D721Med (cell line): Measurements from ENCODE around the gene ALOX12B.

Experiments
- DNase-seq: peaks from one replicate; pipeline ENCODE4 v3.0.0; 2011; ENCODE audit warnings: low spot score; ENCODE audit not compliant: insufficient read length
- FAIRE-seq: peaks from 2 replicates; lab custom pipeline; 2011; peaks lifted over from hg19 to GRCh38; lab: Jason Lieb, UNC
- CTCF ChIP-seq: IDR thresholded peaks from 2 replicates; pipeline ENCODE4 v1.5.1; 2012; ENCODE audit warnings: mild to moderate bottlenecking, control low read depth; ENCODE audit not compliant: insufficient read depth; ENCODE audit errors: missing control alignments

The ALOX12B gene

DNA sequence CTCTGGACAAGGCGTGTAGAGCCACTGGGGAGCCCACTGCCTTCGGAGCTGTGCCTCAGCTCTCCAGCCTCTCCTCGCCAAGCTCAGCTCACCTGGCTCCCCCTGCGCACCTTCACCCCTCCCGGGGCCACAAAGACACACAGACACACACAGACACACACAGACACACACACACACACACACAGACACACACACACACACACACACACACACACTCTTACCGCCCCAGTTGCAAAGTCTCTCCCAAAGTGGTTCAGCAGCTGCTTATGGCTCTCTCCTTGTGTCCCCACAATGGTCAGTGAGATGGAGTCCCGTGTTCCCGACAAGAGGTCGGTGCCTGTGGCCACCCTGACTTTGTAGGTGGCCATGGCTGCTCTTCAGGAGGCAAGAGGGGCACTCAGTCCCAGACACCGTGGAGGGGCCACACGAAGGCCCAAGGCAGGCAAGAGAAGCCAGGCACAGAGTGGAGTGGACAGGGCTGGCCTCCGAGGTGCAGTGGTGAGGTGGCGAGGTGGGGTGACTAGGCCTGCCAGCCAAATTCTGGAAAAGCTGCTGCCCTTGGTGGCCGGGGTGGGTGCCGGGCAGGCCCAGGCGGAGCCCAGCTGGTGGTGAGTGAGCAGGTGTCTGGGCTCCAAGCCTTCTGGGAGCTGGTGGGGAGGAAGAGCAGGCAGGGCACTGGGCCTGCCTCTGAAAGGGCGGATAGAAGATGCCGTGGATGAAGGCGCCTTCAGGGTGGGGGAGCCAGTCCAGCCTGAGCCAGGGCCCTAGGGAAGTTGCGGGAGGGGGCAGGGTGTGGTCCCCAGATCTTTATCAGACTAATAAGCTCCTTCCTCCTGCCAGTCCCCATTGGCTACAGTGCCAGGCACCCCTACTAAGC lies at the start of gene ALOX12B:
Gene ALOX12B (minus strand): TSS at position 642 of the 877 bp plus-strand sequence. CDS start 274 bp downstream, at position 368.
- no peak for TF ChIP-seq CTCF
- DNase-seq (no peak), FAIRE-seq (no peak)

- no peak for FAIRE-seq
Measured at GRCh38 chr17:8133941-8134340, 46.4 kb upstream of the ALOX12B start.

DNA sequence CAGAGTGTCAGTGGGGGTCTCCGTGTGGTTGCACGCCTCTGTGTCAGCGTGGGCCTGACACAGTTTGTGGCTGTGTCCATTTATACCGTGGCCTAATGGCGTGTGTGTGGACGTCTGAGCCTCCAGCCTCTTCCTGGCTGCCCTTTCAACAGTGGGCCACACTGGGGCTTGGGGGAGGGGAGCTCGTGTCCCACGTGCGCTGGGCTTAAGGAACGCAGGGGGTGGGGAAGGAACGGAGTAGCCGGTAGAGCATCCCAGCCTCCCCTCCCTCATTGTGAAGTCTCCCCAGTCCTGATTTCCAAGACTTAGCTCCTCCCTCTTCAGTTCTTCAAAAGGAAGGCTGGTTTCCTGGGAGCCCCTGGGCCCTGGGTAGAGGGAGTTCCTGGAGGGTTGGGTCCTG lies 45.9 kb upstream of the ALOX12B start:
- TF ChIP-seq CTCF: no peak
- FAIRE-seq (no peak), DNase-seq (no peak)

More at GRCh38 chr17:8133941-8134340, 46.4 kb upstream of the ALOX12B start:
- no peak for DNase-seq
- no peak for TF ChIP-seq CTCF

DNA sequence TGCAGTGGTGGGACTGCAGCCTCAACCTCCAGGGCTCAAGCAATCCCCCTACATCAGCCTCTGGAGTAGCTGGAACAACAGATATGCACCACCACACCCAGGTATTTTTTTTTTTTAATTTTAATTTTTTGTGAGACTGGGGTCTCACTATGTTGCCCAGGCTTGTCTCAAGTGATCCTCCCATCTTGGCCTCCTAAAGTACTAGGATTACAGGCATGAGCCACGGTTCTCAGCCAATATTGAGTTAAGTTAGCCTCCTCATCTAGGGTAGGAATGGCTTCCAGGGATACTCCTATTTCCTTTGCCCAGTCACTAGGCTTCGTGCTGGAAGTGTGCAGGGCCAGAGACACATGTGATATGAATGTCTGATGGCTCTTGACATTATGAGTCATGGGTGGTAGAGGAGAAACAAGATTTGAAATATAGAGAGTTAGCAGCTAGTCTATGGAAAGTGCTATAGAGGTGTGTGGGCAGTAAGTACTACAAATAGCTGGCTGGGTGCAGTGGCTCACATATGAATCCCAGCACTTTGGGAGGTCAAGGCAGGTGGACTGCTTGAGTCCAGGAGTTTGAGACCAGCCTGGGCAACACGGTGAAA lies 44.4 kb upstream of the ALOX12B start:
- TF ChIP-seq CTCF: no peak
- no peak for DNase-seq
- FAIRE-seq: no peak

- no peak for DNase-seq
- FAIRE-seq: no peak
Measured at GRCh38 chr17:8128125-8128784, 40.7 kb upstream of the ALOX12B start.

GRCh38 chr17:8126491-8127066 lies 39.1 kb upstream of the ALOX12B start:
- no peak for DNase-seq
- FAIRE-seq: no peak
- TF ChIP-seq CTCF: no peak

More at GRCh38 chr17:8128125-8128784, 40.7 kb upstream of the ALOX12B start:
- TF ChIP-seq CTCF: no peak
